ENCODE results near the gene PHLDA3. TPM values are rescaled to one million over a fixed set of nuclear protein-coding genes. Genes with fewer than 3 reads are reported as not detected.

The PHLDA3 gene
- total RNA-seq, 1 donor from 2014 or later, result 115 TPM

GRCh38 chr1:201459052-201459451, 9.9 kb downstream of the PHLDA3 start:
- Mint-ChIP-seq H3K27me3 (ENCODE audit: low read depth) (no peaks in the 10 kb centered on the region), H3K4me3 (ENCODE audit: unreplicated experiment) (no peak overlapping the region), H3K4me1 (ENCODE audit: low read depth) (peaks cover 64% of the 10 kb centered on the region), H3K9me3 (ENCODE audit: low read depth) (no peaks in the 10 kb centered on the region), H3K36me3 (ENCODE audit: low read depth) (peaks cover 1% of the 10 kb centered on the region), H3K27ac (ENCODE audit: unreplicated experiment) (no peak overlapping the region)
- DNase-seq (ENCODE audit: low spot score), result no peak
- TF ChIP-seq CTCF (IDR thresholded peaks at IDR 0.05), result no peak

GRCh38 chr1:201457508-201457960, 11.5 kb downstream of the PHLDA3 start:
- DNase-seq (ENCODE audit: low spot score), result no peak
- H3K27me3 Mint-ChIP-seq (ENCODE audit: low read depth), result no peaks in the 10 kb centered on the region
- H3K4me1 Mint-ChIP-seq (ENCODE audit: low read depth), result peaks cover 50% of the 10 kb centered on the region
- no peaks in the 10 kb centered on the region for H3K9me3 Mint-ChIP-seq (ENCODE audit: low read depth)
- H3K27ac Mint-ChIP-seq (ENCODE audit: unreplicated experiment), result peak overlapping the region; percentile 98
- no peak for TF ChIP-seq CTCF (IDR thresholded peaks at IDR 0.05)
- H3K36me3 Mint-ChIP-seq (ENCODE audit: low read depth), result no peaks in the 10 kb centered on the region
- no peak overlapping the region for H3K4me3 Mint-ChIP-seq (ENCODE audit: unreplicated experiment)

- no peak for TF ChIP-seq CTCF (IDR thresholded peaks at IDR 0.05)
- DNase-seq (ENCODE audit: low spot score), result no peak
- Mint-ChIP-seq H3K27me3 (ENCODE audit: low read depth) (no peaks in the 10 kb centered on the region), H3K4me1 (ENCODE audit: low read depth) (peaks cover 44% of the 10 kb centered on the region), H3K4me3 (ENCODE audit: unreplicated experiment) (no peak overlapping the region), H3K27ac (ENCODE audit: unreplicated experiment) (peak overlapping the region; percentile 98), H3K9me3 (ENCODE audit: low read depth) (no peaks in the 10 kb centered on the region), H3K36me3 (ENCODE audit: low read depth) (no peaks in the 10 kb centered on the region)
Measured at GRCh38 chr1:201456499-201457309, 12.3 kb downstream of the PHLDA3 start.

- H3K4me3 Mint-ChIP-seq (ENCODE audit: unreplicated experiment), result no peak overlapping the region
- no peaks in the 10 kb centered on the region for H3K9me3 Mint-ChIP-seq (ENCODE audit: low read depth)
Measured at GRCh38 chr1:201455098-201455497, 13.9 kb downstream of the PHLDA3 start.

GRCh38 chr1:201454608-201455007, 14.4 kb downstream of the PHLDA3 start:
- Mint-ChIP-seq H3K27me3 (ENCODE audit: low read depth) (no peaks in the 10 kb centered on the region), H3K36me3 (ENCODE audit: low read depth) (no peaks in the 10 kb centered on the region), H3K27ac (ENCODE audit: unreplicated experiment) (no peak overlapping the region), H3K4me1 (ENCODE audit: low read depth) (peaks cover 40% of the 10 kb centered on the region), H3K9me3 (ENCODE audit: low read depth) (no peaks in the 10 kb centered on the region), H3K4me3 (ENCODE audit: unreplicated experiment) (no peak overlapping the region)
- TF ChIP-seq CTCF (IDR thresholded peaks at IDR 0.05), result no peak
- no peak for DNase-seq (ENCODE audit: low spot score)

More at GRCh38 chr1:201455098-201455497, 13.9 kb downstream of the PHLDA3 start:
- Mint-ChIP-seq H3K27ac (ENCODE audit: unreplicated experiment) (peak overlapping the region; percentile 38), H3K36me3 (ENCODE audit: low read depth) (no peaks in the 10 kb centered on the region), H3K27me3 (ENCODE audit: low read depth) (no peaks in the 10 kb centered on the region), H3K4me1 (ENCODE audit: low read depth) (peaks cover 42% of the 10 kb centered on the region)
- no peak for TF ChIP-seq CTCF (IDR thresholded peaks at IDR 0.05)
- no peak for DNase-seq (ENCODE audit: low spot score)
